OCI-LY7 (cell line): ENCODE data around the gene TRPC1.

ENCODE experiments used
- CTCF ChIP-seq: fragments of 200-600 bp; sonication (generic); conservative IDR thresholded peaks from 2 replicates; pipeline ENCODE4 v1.5.1; 2014; ENCODE audit warnings: mild to moderate bottlenecking, antibody characterized with exemption, low read length, moderate library complexity, mixed read lengths
- EZH2phosphoT487 ChIP-seq: fragments of 200-600 bp; sonication (generic); IDR thresholded peaks from 2 replicates; pipeline ENCODE4 v1.6.1; 2018; ENCODE audit warnings: low read depth, borderline replicate concordance, mild to moderate bottlenecking, mixed run types, antibody characterized with exemption, low read length, moderate library complexity, mixed read lengths

DNA sequence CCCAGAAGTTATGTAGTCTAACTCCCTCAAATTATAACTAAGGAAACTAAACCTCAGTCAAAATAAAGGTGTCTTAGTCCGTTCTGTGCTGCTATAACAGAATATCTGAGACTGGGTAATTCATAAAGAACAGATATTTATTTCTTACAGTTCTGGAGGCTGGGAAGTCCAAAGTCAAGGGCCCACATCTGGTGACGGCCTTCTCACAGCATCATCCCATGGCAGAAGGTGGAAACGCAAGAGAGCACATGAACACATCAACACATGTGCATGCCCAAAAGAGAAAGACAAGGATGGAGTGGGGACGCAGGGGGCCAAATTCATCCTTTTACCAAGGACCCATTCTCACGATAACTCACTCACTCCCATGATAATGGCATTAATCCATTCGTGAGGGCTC lies 92.0 kb downstream of the TRPC1 start:
- TF ChIP-seq CTCF, result no peak
- no peak for TF ChIP-seq EZH2phosphoT487
